GM06990 (cell line): ENCODE data around the gene OR2H2.

Source experiments
- DNase-seq: peaks from one replicate; pipeline ENCODE4 v3.0.0-alpha.2; 2011; ENCODE audit not compliant: insufficient read length; ENCODE audit errors: extremely low read depth
- H3K27me3 ChIP-seq: replicated peaks from 2 replicates; pipeline ENCODE4 v1.6.0; 2011; ENCODE audit warnings: low read length; ENCODE audit not compliant: control insufficient read depth, insufficient read depth
- H3K36me3 ChIP-seq: 2 replicates; pipeline ENCODE4 v1.5.1; 2011; ENCODE audit warnings: low read length; ENCODE audit not compliant: control insufficient read depth, insufficient read depth
- H3K4me3 ChIP-seq: replicated peaks from 2 replicates; pipeline ENCODE4 v1.5.1; 2011; ENCODE audit warnings: low read depth, mild to moderate bottlenecking, control low read depth, low read length
- TF ChIP-seq, protein P1 (sequence below): IDR thresholded peaks from 2 replicates; pipeline ENCODE4 v1.5.1; 2011; ENCODE audit warnings: low read length, control low read depth, mild to moderate bottlenecking, inconsistent platforms; ENCODE audit not compliant: insufficient read depth, poor library complexity, severe bottlenecking

Gene OR2H2

DNA sequence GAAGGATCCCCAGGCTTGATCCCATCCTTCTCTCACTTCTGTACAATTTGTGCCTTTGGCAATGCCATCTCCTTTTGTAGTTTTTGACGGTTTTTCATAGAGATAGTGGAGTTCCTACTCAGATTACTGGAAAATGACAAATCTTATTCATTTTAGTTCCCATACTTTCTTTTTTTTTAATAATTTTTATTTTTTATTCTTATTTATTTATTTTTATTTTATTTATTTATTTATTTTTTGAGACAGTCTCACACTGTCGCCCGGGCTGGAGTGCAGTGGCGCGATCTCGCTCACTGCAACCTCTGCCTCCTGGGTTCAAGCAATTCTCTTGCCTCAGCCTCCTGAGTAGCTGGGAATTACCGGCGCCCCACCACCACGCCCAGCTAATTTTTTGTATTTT lies 52.3 kb downstream of the OR2H2 start:
- TF ChIP-seq, protein P1, sequence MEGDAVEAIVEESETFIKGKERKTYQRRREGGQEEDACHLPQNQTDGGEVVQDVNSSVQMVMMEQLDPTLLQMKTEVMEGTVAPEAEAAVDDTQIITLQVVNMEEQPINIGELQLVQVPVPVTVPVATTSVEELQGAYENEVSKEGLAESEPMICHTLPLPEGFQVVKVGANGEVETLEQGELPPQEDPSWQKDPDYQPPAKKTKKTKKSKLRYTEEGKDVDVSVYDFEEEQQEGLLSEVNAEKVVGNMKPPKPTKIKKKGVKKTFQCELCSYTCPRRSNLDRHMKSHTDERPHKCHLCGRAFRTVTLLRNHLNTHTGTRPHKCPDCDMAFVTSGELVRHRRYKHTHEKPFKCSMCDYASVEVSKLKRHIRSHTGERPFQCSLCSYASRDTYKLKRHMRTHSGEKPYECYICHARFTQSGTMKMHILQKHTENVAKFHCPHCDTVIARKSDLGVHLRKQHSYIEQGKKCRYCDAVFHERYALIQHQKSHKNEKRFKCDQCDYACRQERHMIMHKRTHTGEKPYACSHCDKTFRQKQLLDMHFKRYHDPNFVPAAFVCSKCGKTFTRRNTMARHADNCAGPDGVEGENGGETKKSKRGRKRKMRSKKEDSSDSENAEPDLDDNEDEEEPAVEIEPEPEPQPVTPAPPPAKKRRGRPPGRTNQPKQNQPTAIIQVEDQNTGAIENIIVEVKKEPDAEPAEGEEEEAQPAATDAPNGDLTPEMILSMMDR, result no peak
- H3K36me3 ChIP-seq, result no peaks in the 10 kb centered on the region
- no peak overlapping the region for H3K4me3 ChIP-seq
- H3K27me3 ChIP-seq, result no peaks in the 10 kb centered on the region
- DNase-seq, result no peak
